CD14-positive monocyte (primary cell): Measurements from ENCODE around the gene CDC14A. TPM values are rescaled to one million over a fixed set of nuclear protein-coding genes. Genes with fewer than 3 reads are reported as not detected.

ENCODE experiments used
- DNase-seq, 3 donors: peaks; one replicate each; pipeline ENCODE4 v3.0.0-alpha.2; 2011 to 2022
- H2AFZ ChIP-seq: 2 replicates; pipeline ENCODE4 v1.6.0; 2012; ENCODE audit warnings: mild to moderate bottlenecking, low read depth, low read length, inconsistent platforms; ENCODE audit not compliant: insufficient read depth, poor library complexity, severe bottlenecking
- H3K27ac ChIP-seq, 2 donors: 1 replicate in 1 of 2; 2 replicates in 1 of 2; pipeline ENCODE4 v1.5.1; 2012 to 2013; ENCODE audit warnings: low read length in 2 of 2, control low read depth in 1 of 2, inconsistent platforms in 1 of 2, low read depth in 1 of 2, mild to moderate bottlenecking in 1 of 2
- H3K27me3 ChIP-seq, 2 donors: one replicate each; pipeline versions ENCODE4 v1.6.0 to v1.6.1; 2011 to 2013; ENCODE audit warnings: low read length in 2 of 2; ENCODE audit not compliant: control insufficient read depth in 2 of 2, insufficient read depth in 2 of 2
- H3K36me3 ChIP-seq, 2 donors: replicated peaks in 1 of 2; 1 replicate in 1 of 2; 2 replicates in 1 of 2; pipeline versions ENCODE4 v1.5.1 to v1.6.1; 2012 to 2013; ENCODE audit warnings: low read length in 2 of 2, control low read depth in 1 of 2, inconsistent platforms in 1 of 2, mild to moderate bottlenecking in 1 of 2; ENCODE audit not compliant: insufficient read depth in 2 of 2, control insufficient read depth in 1 of 2
- H3K4me1 ChIP-seq, 2 donors: 1 replicate in 1 of 2; 2 replicates in 1 of 2; pipeline versions ENCODE4 v1.5.1 to v1.6.1; 2012 to 2013; ENCODE audit warnings: low read length in 2 of 2, control low read depth in 1 of 2, inconsistent platforms in 1 of 2, mild to moderate bottlenecking in 1 of 2, moderate library complexity in 1 of 2; ENCODE audit not compliant: insufficient read depth in 2 of 2, control insufficient read depth in 1 of 2
- H3K4me2 ChIP-seq: replicated peaks from 2 replicates; pipeline ENCODE3; 2012; ENCODE audit warnings: low read length, moderate library complexity, mild to moderate bottlenecking; ENCODE audit not compliant: poor library complexity, severe bottlenecking; ENCODE audit errors: extremely low read depth
- H3K4me3 ChIP-seq, 3 experiments: fragments of 200-600 bp in 1 of 3; sonication (generic) in 1 of 3; replicated peaks in 1 of 3; 1 replicate in 2 of 3; 2 replicates in 1 of 3; pipeline ENCODE4 v1.5.1; 2011 to 2013; ENCODE audit warnings: low read length in 3 of 3, mild to moderate bottlenecking in 3 of 3, control low read depth in 2 of 3, low read depth in 2 of 3, inconsistent platforms in 1 of 3, moderate library complexity in 1 of 3
- H3K79me2 ChIP-seq: 2 replicates; pipeline ENCODE4 v1.6.0; 2012; ENCODE audit warnings: mild to moderate bottlenecking, control low read depth, inconsistent platforms, low read length, moderate library complexity; ENCODE audit not compliant: insufficient read depth
- H3K9ac ChIP-seq: 2 replicates; pipeline ENCODE4 v1.6.0; 2017; ENCODE audit warnings: low read length, mild to moderate bottlenecking; ENCODE audit not compliant: insufficient read depth, poor library complexity, severe bottlenecking
- H3K9me3 ChIP-seq, 2 donors: replicated peaks in 1 of 2; 1 replicate in 1 of 2; 2 replicates in 1 of 2; pipeline versions ENCODE4 v1.5.1 to v1.6.1; 2012 to 2013; ENCODE audit warnings: low read length in 2 of 2, control low read depth in 1 of 2; ENCODE audit not compliant: control insufficient read depth in 1 of 2, insufficient read depth in 1 of 2
- H4K20me1 ChIP-seq: 2 replicates; pipeline ENCODE4 v1.6.0; 2012; ENCODE audit warnings: mild to moderate bottlenecking, low read length, control low read depth, moderate library complexity; ENCODE audit not compliant: insufficient read depth
- H3K27ac Mint-ChIP-seq, 7 donors: one replicate each; pipeline ENCODE4 v1.8.0; 2020; ENCODE audit warnings: mild to moderate bottlenecking in 7 of 7, mixed read lengths in 7 of 7, moderate library complexity in 6 of 7, inconsistent platforms in 2 of 7
- H3K27me3 Mint-ChIP-seq, 3 donors: one replicate each; pipeline ENCODE4 v1.8.0; 2021 to 2022; ENCODE audit warnings: low read depth in 3 of 3, mild to moderate bottlenecking in 3 of 3, mixed read lengths in 3 of 3, moderate library complexity in 3 of 3, inconsistent platforms in 1 of 3
- H3K36me3 Mint-ChIP-seq, 2 donors: one replicate each; pipeline ENCODE4 v1.8.0; 2020; ENCODE audit warnings: mixed read lengths in 2 of 2, inconsistent platforms in 1 of 2, mild to moderate bottlenecking in 1 of 2
- H3K4me1 Mint-ChIP-seq: one replicate; pipeline ENCODE4 v1.8.0; 2020; ENCODE audit warnings: mild to moderate bottlenecking, mixed read lengths
- H3K4me3 Mint-ChIP-seq, 2 donors: one replicate each; pipeline ENCODE4 v1.8.0; 2020; ENCODE audit warnings: mild to moderate bottlenecking in 2 of 2, mixed read lengths in 2 of 2, moderate library complexity in 1 of 2
- H3K9me3 Mint-ChIP-seq, 7 donors: one replicate each; pipeline ENCODE4 v1.8.0; 2020 to 2022; ENCODE audit warnings: mixed read lengths in 7 of 7, mild to moderate bottlenecking in 6 of 7, moderate library complexity in 6 of 7, inconsistent platforms in 2 of 7
- WGBS: methylation state at CpG from one replicate; pipeline ENCODE4 v1.1.5; 2013; ENCODE audit warnings: missing lambda C conversion rate; ENCODE audit not compliant: insufficient coverage; 5-methylcytosine and 5-hydroxymethylcytosine counted together
- intact Hi-C, 2 donors: fragments of 100-400 bp; cut with micrococcal nuclease; formaldehyde crosslinking; loops; one replicate each; pipeline versions ENCODE4 v1.15.0 to v1.15.1; 2023
- polyA plus RNA-seq, 3 donors: library from polyadenylated mRNA; depleted of rRNA in 1 of 3; unstranded in 2 of 3; stranded (reverse) in 1 of 3; fragments of 300-500 nt in 2 of 3; fragments of >200 nt in 1 of 3; fragmentation: Illumina TruSeq in 2 of 3; gene quantifications; 1 replicate in 2 of 3; 2 replicates in 1 of 3; pipeline ENCODE4 v1.2.3, GENCODE V29; 2012 to 2021
- TF ChIP-seq, protein P1 (sequence below): fragments of 200-600 bp; IDR thresholded peaks from one replicate; pipeline ENCODE4 v1.8.0; 2022; ENCODE audit warnings: antibody characterized with exemption, mild to moderate bottlenecking

The CDC14A gene
- polyA plus RNA-seq, 3 donors: 4.2 to 9.2 (median 6.1) TPM

DNA sequence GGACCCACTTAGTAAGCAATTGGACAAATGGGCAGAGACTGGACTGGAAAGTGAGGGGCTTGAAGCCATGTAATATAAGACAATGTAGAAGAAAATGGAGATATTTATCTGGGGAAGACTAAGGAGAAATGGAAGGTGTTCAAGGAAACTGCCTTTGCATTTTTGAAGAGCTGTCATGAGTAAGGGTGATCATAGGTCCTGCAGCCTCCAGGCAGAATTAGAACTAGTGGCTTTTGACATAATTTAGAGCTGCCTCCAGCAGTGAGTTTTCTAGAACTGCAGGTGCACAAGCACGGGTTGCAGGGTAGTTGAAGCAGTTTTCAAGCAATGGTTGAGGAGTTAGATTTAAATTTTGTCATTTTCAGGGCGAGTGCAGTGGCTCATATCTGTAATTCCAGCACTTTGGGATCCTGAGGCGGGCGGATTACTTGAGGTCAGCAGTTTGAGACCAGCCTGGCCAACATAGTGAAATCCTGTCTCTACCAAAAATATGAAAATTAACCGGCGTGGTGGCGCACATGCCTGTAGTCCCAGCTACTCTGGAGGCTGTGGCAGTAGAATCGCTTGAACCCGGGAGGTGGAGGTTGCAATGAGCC is 3.7 kb upstream of the CDC14A start:
- no peak overlapping the region for H3K9ac ChIP-seq
- H3K27me3 ChIP-seq: no peaks in the 10 kb centered on the region
- no peak overlapping the region for H3K4me3 Mint-ChIP-seq
- H3K4me1 ChIP-seq: peaks cover 12 to 15% of the 10 kb centered on the region in 2 donors
- no peaks in the 10 kb centered on the region for H3K9me3 ChIP-seq
- no peaks in the 10 kb centered on the region for H3K36me3 Mint-ChIP-seq
- H3K4me3 ChIP-seq: no peak overlapping the region
- TF ChIP-seq, protein P1, sequence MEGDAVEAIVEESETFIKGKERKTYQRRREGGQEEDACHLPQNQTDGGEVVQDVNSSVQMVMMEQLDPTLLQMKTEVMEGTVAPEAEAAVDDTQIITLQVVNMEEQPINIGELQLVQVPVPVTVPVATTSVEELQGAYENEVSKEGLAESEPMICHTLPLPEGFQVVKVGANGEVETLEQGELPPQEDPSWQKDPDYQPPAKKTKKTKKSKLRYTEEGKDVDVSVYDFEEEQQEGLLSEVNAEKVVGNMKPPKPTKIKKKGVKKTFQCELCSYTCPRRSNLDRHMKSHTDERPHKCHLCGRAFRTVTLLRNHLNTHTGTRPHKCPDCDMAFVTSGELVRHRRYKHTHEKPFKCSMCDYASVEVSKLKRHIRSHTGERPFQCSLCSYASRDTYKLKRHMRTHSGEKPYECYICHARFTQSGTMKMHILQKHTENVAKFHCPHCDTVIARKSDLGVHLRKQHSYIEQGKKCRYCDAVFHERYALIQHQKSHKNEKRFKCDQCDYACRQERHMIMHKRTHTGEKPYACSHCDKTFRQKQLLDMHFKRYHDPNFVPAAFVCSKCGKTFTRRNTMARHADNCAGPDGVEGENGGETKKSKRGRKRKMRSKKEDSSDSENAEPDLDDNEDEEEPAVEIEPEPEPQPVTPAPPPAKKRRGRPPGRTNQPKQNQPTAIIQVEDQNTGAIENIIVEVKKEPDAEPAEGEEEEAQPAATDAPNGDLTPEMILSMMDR: no peak
- no peak for DNase-seq
- peaks cover 6% of the 10 kb centered on the region for H4K20me1 ChIP-seq
- H3K27ac Mint-ChIP-seq: no peak overlapping the region
- WGBS: 98% methylated on average over 7 of the region's 9 CpGs
- intact Hi-C loops: no loop called here
- no peak overlapping the region for H2AFZ ChIP-seq
- H3K27me3 Mint-ChIP-seq: peaks cover 0 to 6% (median 0%) of the 10 kb centered on the region in 3 donors
- no peak overlapping the region for H3K27ac ChIP-seq
- peaks cover 0 to 2% (median 0%) of the 10 kb centered on the region in 7 donors for H3K9me3 Mint-ChIP-seq
- peaks cover 22% of the 10 kb centered on the region for H3K4me1 Mint-ChIP-seq
- H3K79me2 ChIP-seq: peaks cover 12% of the 10 kb centered on the region
- H3K36me3 ChIP-seq: no peaks in the 10 kb centered on the region
- H3K4me2 ChIP-seq: no peak overlapping the region

DNA sequence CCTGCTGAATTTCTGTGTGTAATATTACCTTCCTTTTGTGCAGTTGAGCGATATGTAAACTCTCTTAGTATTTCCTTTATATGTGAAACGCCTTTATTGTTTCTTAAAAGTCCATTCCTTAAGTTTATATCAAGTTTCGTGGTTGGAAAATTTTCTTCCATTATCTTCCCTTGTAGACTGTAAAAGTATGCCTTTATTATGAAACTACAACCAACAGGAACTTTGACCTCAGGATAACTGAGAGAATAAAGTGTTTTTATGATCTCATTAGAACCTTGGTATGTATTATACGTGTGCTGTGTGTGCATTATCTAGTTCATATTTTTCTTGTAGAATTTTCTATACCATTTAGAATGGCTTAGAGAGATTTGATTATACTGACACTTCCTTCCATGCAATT is 3.1 kb upstream of the CDC14A start:
- Histone ChIP-seq H3K9ac (no peak overlapping the region), H3K4me3 (no peak overlapping the region), H3K27me3 (no peaks in the 10 kb centered on the region), H3K4me1 (peaks cover 18 to 21% of the 10 kb centered on the region in 2 donors), H4K20me1 (peaks cover 12% of the 10 kb centered on the region), H3K27ac (no peak overlapping the region), H3K36me3 (no peaks in the 10 kb centered on the region), H2AFZ (no peak overlapping the region), H3K4me2 (no peak overlapping the region), H3K79me2 (peaks cover 18% of the 10 kb centered on the region), H3K9me3 (no peaks in the 10 kb centered on the region)
- no peak overlapping the region for H3K27ac Mint-ChIP-seq
- peaks cover 23% of the 10 kb centered on the region for H3K4me1 Mint-ChIP-seq
- no peak overlapping the region for H3K4me3 Mint-ChIP-seq
- H3K27me3 Mint-ChIP-seq: peaks cover 0 to 6% (median 0%) of the 10 kb centered on the region in 3 donors
- peaks cover 0 to 2% (median 0%) of the 10 kb centered on the region in 7 donors for H3K9me3 Mint-ChIP-seq
- H3K36me3 Mint-ChIP-seq: peaks cover 0 to 1% of the 10 kb centered on the region in 2 donors
- no CpG with 5 or more reads among the region's 4 CpGs for WGBS
- TF ChIP-seq, protein P1: no peak
- DNase-seq: no peak
- intact Hi-C loops: no loop called here
